H9 (cell line): ENCODE measurements around the gene RNF13. TPM values are rescaled to one million over a fixed set of nuclear protein-coding genes. Genes with fewer than 3 reads are reported as not detected.

ENCODE experiments used
- DNase-seq: peaks from one replicate; pipeline ENCODE4 v3.0.0-alpha.2; 2017
- H2AFZ ChIP-seq: one replicate; pipeline ENCODE4 v1.6.1; 2013; ENCODE audit warnings: mild to moderate bottlenecking, low read length, control low read depth, moderate library complexity
- H2AK5ac ChIP-seq: 2 replicates; pipeline ENCODE4 v1.6.1; 2013; ENCODE audit warnings: low read length, control low read depth, mixed read lengths; ENCODE audit not compliant: insufficient read length
- H2BK120ac ChIP-seq: one replicate; pipeline ENCODE4 v1.6.1; 2013; ENCODE audit warnings: low read depth, mild to moderate bottlenecking, low read length, control low read depth, inconsistent platforms; ENCODE audit not compliant: poor library complexity, severe bottlenecking
- H2BK12ac ChIP-seq: 2 replicates; pipeline ENCODE4 v1.6.1; 2013; ENCODE audit warnings: low read length, control low read depth, mixed read lengths, low read depth; ENCODE audit not compliant: insufficient read length
- H2BK15ac ChIP-seq: 2 replicates; pipeline ENCODE4 v1.6.1; 2013; ENCODE audit warnings: low read depth, low read length, control low read depth
- H2BK20ac ChIP-seq: one replicate; pipeline ENCODE4 v1.6.1; 2013; ENCODE audit warnings: low read depth, mild to moderate bottlenecking, low read length, control low read depth, inconsistent platforms; ENCODE audit not compliant: poor library complexity, severe bottlenecking
- H2BK5ac ChIP-seq: 2 replicates; pipeline ENCODE4 v1.6.1; 2013; ENCODE audit warnings: low read length, control low read depth, mixed read lengths; ENCODE audit not compliant: insufficient read length
- H3K14ac ChIP-seq: 2 replicates; pipeline ENCODE4 v1.6.1; 2013; ENCODE audit warnings: low read length, control low read depth; ENCODE audit not compliant: insufficient read depth
- H3K18ac ChIP-seq: 2 replicates; pipeline ENCODE4 v1.6.1; 2013; ENCODE audit warnings: low read depth, mild to moderate bottlenecking, mixed read lengths, low read length, control low read depth; ENCODE audit not compliant: insufficient read length
- H3K23ac ChIP-seq: 2 replicates; pipeline ENCODE4 v1.6.1; 2013; ENCODE audit warnings: low read length, control low read depth, mixed read lengths, low read depth; ENCODE audit not compliant: insufficient read length
- H3K23me2 ChIP-seq: 2 replicates; pipeline ENCODE4 v1.6.1; 2013; ENCODE audit warnings: low read depth, mild to moderate bottlenecking, mixed read lengths, low read length, control low read depth; ENCODE audit not compliant: insufficient read length, poor library complexity, severe bottlenecking
- H3K27ac ChIP-seq: 2 replicates; pipeline ENCODE4 v1.5.1; 2013; ENCODE audit warnings: low read length, control low read depth, mixed read lengths, low read depth; ENCODE audit not compliant: insufficient read length
- H3K27me3 ChIP-seq: 2 replicates; pipeline ENCODE4 v1.6.1; 2013; ENCODE audit warnings: low read length, control low read depth, inconsistent platforms; ENCODE audit not compliant: insufficient read depth
- H3K4ac ChIP-seq: 2 replicates; pipeline ENCODE4 v1.6.1; 2013; ENCODE audit warnings: low read depth, mild to moderate bottlenecking, control low read depth, inconsistent platforms, low read length, moderate library complexity
- H3K4me1 ChIP-seq: 2 replicates; pipeline ENCODE4 v1.6.1; 2013; ENCODE audit warnings: low read length, control low read depth, inconsistent platforms; ENCODE audit not compliant: insufficient read depth
- H3K4me2 ChIP-seq: 2 replicates; pipeline ENCODE4 v1.6.1; 2013; ENCODE audit warnings: low read length, control low read depth, mixed read lengths; ENCODE audit not compliant: insufficient read length, insufficient read depth
- H3K56ac ChIP-seq: 2 replicates; pipeline ENCODE4 v1.6.1; 2013; ENCODE audit warnings: low read depth, mild to moderate bottlenecking, mixed read lengths, low read length, control low read depth; ENCODE audit not compliant: insufficient read length
- H3K79me1 ChIP-seq: 2 replicates; pipeline ENCODE4 v1.6.1; 2013; ENCODE audit warnings: low read depth, mild to moderate bottlenecking, moderate library complexity, low read length, control low read depth, inconsistent platforms; ENCODE audit not compliant: insufficient read depth, poor library complexity, severe bottlenecking
- H3K79me2 ChIP-seq: 2 replicates; pipeline ENCODE4 v1.6.1; 2013; ENCODE audit warnings: low read length, control low read depth, inconsistent platforms; ENCODE audit not compliant: insufficient read depth
- H3K9ac ChIP-seq: 2 replicates; pipeline ENCODE4 v1.6.1; 2013; ENCODE audit warnings: low read length, control low read depth, mixed read lengths; ENCODE audit not compliant: insufficient read length; ENCODE audit errors: extremely low read depth
- H3K9me3 ChIP-seq: one replicate; pipeline ENCODE4 v1.6.1; 2013; ENCODE audit warnings: low read depth, low read length, inconsistent platforms; ENCODE audit not compliant: control insufficient read depth
- H3T11ph ChIP-seq: one replicate; pipeline ENCODE4 v1.6.1; 2013; ENCODE audit warnings: mild to moderate bottlenecking, low read length, control low read depth, inconsistent platforms
- H4K20me1 ChIP-seq: one replicate; pipeline ENCODE4 v1.6.1; 2013; ENCODE audit not compliant: control insufficient read depth, insufficient read length, insufficient read depth
- H4K5ac ChIP-seq: 2 replicates; pipeline ENCODE4 v1.6.1; 2013; ENCODE audit warnings: low read depth, mild to moderate bottlenecking, mixed read lengths, low read length, control low read depth; ENCODE audit not compliant: insufficient read length
- H4K8ac ChIP-seq: replicated peaks from 2 replicates; pipeline ENCODE4 v1.6.1; 2013; ENCODE audit warnings: low read length, control low read depth, mixed read lengths, low read depth; ENCODE audit not compliant: insufficient read length
- H4K91ac ChIP-seq: 2 replicates; pipeline ENCODE4 v1.6.1; 2013; ENCODE audit warnings: low read depth, mild to moderate bottlenecking, moderate library complexity, mixed read lengths, low read length, control low read depth; ENCODE audit not compliant: insufficient read length
- H3K27ac Mint-ChIP-seq, 3 experiments: 2 replicates in 2 of 3; 3 replicates in 1 of 3; pipeline ENCODE4 v1.8.0; 2020 to 2021; ENCODE audit warnings: mixed read lengths in 3 of 3, mild to moderate bottlenecking in 1 of 3, moderate library complexity in 1 of 3
- H3K27me3 Mint-ChIP-seq: 2 replicates; pipeline ENCODE4 v1.8.0; 2021; ENCODE audit warnings: low read depth, mild to moderate bottlenecking, moderate library complexity, mixed read lengths
- H3K36me3 Mint-ChIP-seq, 3 experiments: 2 replicates in 2 of 3; 3 replicates in 1 of 3; pipeline ENCODE4 v1.8.0; 2020 to 2021; ENCODE audit warnings: low read depth in 3 of 3, mixed read lengths in 3 of 3; ENCODE audit not compliant: insufficient read depth in 1 of 3
- H3K4me1 Mint-ChIP-seq, 2 experiments: 2 replicates each; pipeline ENCODE4 v1.8.0; 2020; ENCODE audit warnings: mixed read lengths in 2 of 2
- H3K4me3 Mint-ChIP-seq, 2 experiments: 2 replicates in 1 of 2; 3 replicates in 1 of 2; pipeline ENCODE4 v1.8.0; 2020 to 2021; ENCODE audit warnings: mild to moderate bottlenecking in 2 of 2, mixed read lengths in 2 of 2, moderate library complexity in 1 of 2
- H3K9me3 Mint-ChIP-seq, 2 experiments: 2 replicates in 1 of 2; 3 replicates in 1 of 2; pipeline ENCODE4 v1.8.0; 2020; ENCODE audit warnings: mild to moderate bottlenecking in 2 of 2, mixed read lengths in 2 of 2, moderate library complexity in 1 of 2
- CTCF ChIP-seq: fragments of 200-600 bp; sonication (generic); conservative IDR thresholded peaks from 3 replicates; pipeline ENCODE4 v1.8.0; 2021; ENCODE audit warnings: antibody characterized with exemption, mild to moderate bottlenecking
- WGBS: extraction: QIAGEN DNeasy Blood & Tissue Kit; methylation state at CpG from one replicate; pipeline ENCODE4 v1.1.7; 2013; ENCODE audit warnings: missing lambda C conversion rate, low lambda C conversion rate, mixed read lengths; ENCODE audit not compliant: insufficient read length; ENCODE audit errors: extremely low coverage; 5-methylcytosine and 5-hydroxymethylcytosine counted together
- total RNA-seq: library from RNA; stranded (reverse); gene quantifications from 2 replicates; pipeline ENCODE4 v1.2.1, GENCODE V29; 2021

The RNF13 gene
- total RNA-seq, 1 experiment from 2014 or later = 23.4 TPM

DNA sequence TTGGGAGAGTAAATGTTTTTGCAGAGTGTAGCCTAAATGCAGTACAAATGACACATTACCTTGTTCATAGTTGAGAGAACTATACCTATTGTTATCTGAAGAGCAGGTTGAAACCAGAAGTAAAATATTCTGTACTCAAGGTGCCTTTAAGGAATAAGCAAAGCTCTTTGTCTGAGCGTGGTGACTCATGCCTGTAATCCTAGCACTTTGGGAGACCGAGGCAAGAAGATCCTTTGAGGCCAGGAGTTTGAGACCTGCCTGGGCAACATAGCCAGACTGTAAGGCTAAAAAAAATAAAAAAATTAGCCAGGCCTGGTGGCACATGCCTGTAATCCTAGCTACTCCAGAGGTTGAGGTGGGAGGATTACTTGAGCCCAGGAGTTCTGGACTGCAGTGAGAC lies 2.2 kb upstream of the RNF13 start:
- DNase-seq = no peak
- Histone ChIP-seq H2BK120ac (no peak overlapping the region), H3K23ac (no peak overlapping the region), H3K27ac (no peak overlapping the region), H3K79me1 (peaks cover 2% of the 10 kb centered on the region), H2AK5ac (no peak overlapping the region), H3K4me1 (no peaks in the 10 kb centered on the region), H4K8ac (no peak overlapping the region), H4K5ac (no peak overlapping the region), H3T11ph (no peak overlapping the region), H2BK5ac (no peak overlapping the region), H3K56ac (no peak overlapping the region), H3K27me3 (no peaks in the 10 kb centered on the region), H2BK15ac (no peak overlapping the region), H2BK12ac (no peak overlapping the region), H2AFZ (no peak overlapping the region), H2BK20ac (no peak overlapping the region), H3K4ac (no peak overlapping the region), H4K20me1 (no peaks in the 10 kb centered on the region), H4K91ac (no peak overlapping the region), H3K4me2 (no peak overlapping the region), H3K23me2 (peaks cover 10% of the 10 kb centered on the region), H3K79me2 (peaks cover 6% of the 10 kb centered on the region; the same call in 1 of the 2 replicates), H3K9ac (no peak overlapping the region), H3K14ac (no peak overlapping the region), H3K18ac (no peak overlapping the region), H3K9me3 (no peaks in the 10 kb centered on the region)
- no peaks in the 10 kb centered on the region for H3K9me3 Mint-ChIP-seq
- no CpG with 5 or more reads among the region's 2 CpGs for WGBS
- no peak overlapping the region for H3K4me3 Mint-ChIP-seq
- H3K27me3 Mint-ChIP-seq = no peaks in the 10 kb centered on the region; the same call in 1 of the 2 replicates
- H3K27ac Mint-ChIP-seq = no peak overlapping the region
- H3K4me1 Mint-ChIP-seq = peaks cover 23 to 25% of the 10 kb centered on the region in 2 experiments
- TF ChIP-seq CTCF = no peak
- H3K36me3 Mint-ChIP-seq = 0 out of 7 replicates have a peak, but pooled peaks cover 0 to 3% (median 0%) of the 10 kb centered on the region in 3 experiments
